WTC11 (cell line): Measurements from ENCODE around the gene TTLL11. TPM values are rescaled to one million over a fixed set of nuclear protein-coding genes. Genes with fewer than 3 reads are reported as not detected.

Source experiments
- ATAC-seq: fragments of 200-7000 bp; cut with Tn5 transposase; 2 replicates; pipeline ENCODE4 v1.10.0; 2021; ENCODE audit warnings: mild to moderate bottlenecking, moderate library complexity
- CTCF ChIA-PET: fragments of 300-600 bp; sonication (Branson Sonifier 250); formaldehyde crosslinking; loops from one replicate; lab custom pipeline; 2021; ENCODE audit warnings: antibody characterized with exemption; lab: Charles Lee
- POLR2A ChIA-PET: fragments of 350-600 bp; sonication (Branson Sonifier 250); formaldehyde crosslinking; loops from one replicate; lab custom pipeline; 2021; ENCODE audit warnings: antibody characterized with exemption; lab: Charles Lee
- DNase-seq: peaks from one replicate; pipeline ENCODE4 v3.0.0; 2021; ENCODE audit warnings: low spot score
- H3K27ac Mint-ChIP-seq: 2 replicates; pipeline ENCODE4 v1.8.0; 2021; ENCODE audit warnings: mixed read lengths
- H3K27me3 Mint-ChIP-seq: 2 replicates; pipeline ENCODE4 v1.8.0; 2021; ENCODE audit warnings: low read depth, mild to moderate bottlenecking, moderate library complexity, mixed read lengths
- H3K36me3 Mint-ChIP-seq: 2 replicates; pipeline ENCODE4 v1.8.0; 2021; ENCODE audit warnings: mixed read lengths
- H3K4me1 Mint-ChIP-seq: 2 replicates; pipeline ENCODE4 v1.8.0; 2022; ENCODE audit warnings: mixed read lengths
- H3K4me3 Mint-ChIP-seq: 2 replicates; pipeline ENCODE4 v1.8.0; 2021; ENCODE audit warnings: mild to moderate bottlenecking, moderate library complexity, mixed read lengths
- H3K9me3 Mint-ChIP-seq: 2 replicates; pipeline ENCODE4 v1.8.0; 2021; ENCODE audit warnings: mixed read lengths
- ARID4B ChIP-seq: sonication (generic); formaldehyde crosslinking; IDR thresholded peaks from 2 replicates; pipeline ENCODE4 v1.8.0; 2023; ENCODE audit warnings: missing genetic modification reagents, mild to moderate bottlenecking, borderline replicate concordance
- ATF1 ChIP-seq: sonication (generic); formaldehyde crosslinking; IDR thresholded peaks from 2 replicates; pipeline ENCODE4 v1.8.1; 2023; ENCODE audit warnings: mild to moderate bottlenecking, moderate library complexity, missing genetic modification reagents
- MYBL2 ChIP-seq: sonication (generic); formaldehyde crosslinking; IDR thresholded peaks from 2 replicates; pipeline ENCODE4 v1.8.1; 2023; ENCODE audit warnings: mild to moderate bottlenecking, moderate library complexity, missing genetic modification reagents
- NFE2L1 ChIP-seq: sonication (generic); formaldehyde crosslinking; IDR thresholded peaks from 2 replicates; pipeline ENCODE4 v1.8.1; 2023; ENCODE audit warnings: missing genetic modification reagents
- OVOL2 ChIP-seq: fragments of 250-450 bp; sonication (Bioruptor Pico); IDR thresholded peaks from 2 replicates; pipeline ENCODE4 v1.9.0; 2021; ENCODE audit warnings: mild to moderate bottlenecking, borderline replicate concordance
- STAT6 ChIP-seq: sonication (generic); formaldehyde crosslinking; conservative IDR thresholded peaks from 2 replicates; pipeline ENCODE4 v1.8.1; 2023; ENCODE audit warnings: mild to moderate bottlenecking, low read depth, missing genetic modification reagents, moderate library complexity
- TCF7 ChIP-seq: sonication (generic); formaldehyde crosslinking; IDR thresholded peaks from 2 replicates; pipeline ENCODE4 v1.8.0; 2022; ENCODE audit warnings: mild to moderate bottlenecking, low read depth, missing genetic modification reagents, moderate library complexity
- TEAD1 ChIP-seq: sonication (generic); formaldehyde crosslinking; IDR thresholded peaks from 2 replicates; pipeline ENCODE4 v1.8.0; 2022; ENCODE audit warnings: mild to moderate bottlenecking, missing genetic modification reagents
- TEAD4 ChIP-seq: sonication (generic); formaldehyde crosslinking; IDR thresholded peaks from 2 replicates; pipeline ENCODE4 v1.8.0; 2022; ENCODE audit warnings: mild to moderate bottlenecking, missing genetic modification reagents
- ZBTB43 ChIP-seq: sonication (generic); formaldehyde crosslinking; IDR thresholded peaks from 2 replicates; pipeline ENCODE4 v1.8.1; 2023; ENCODE audit warnings: mild to moderate bottlenecking, missing genetic modification reagents
- ZNF281 ChIP-seq: sonication (generic); formaldehyde crosslinking; IDR thresholded peaks from 2 replicates; pipeline ENCODE4 v1.8.0; 2023; ENCODE audit warnings: mild to moderate bottlenecking, missing genetic modification reagents
- ZNF425 ChIP-seq: fragments of 250-450 bp; sonication (Bioruptor Pico); conservative IDR thresholded peaks from 2 replicates; pipeline ENCODE4 v1.9.0; 2021; ENCODE audit warnings: mild to moderate bottlenecking
- total RNA-seq: library from RNA; stranded (reverse); gene quantifications from 3 replicates; pipeline ENCODE4 v1.2.3, GENCODE V29; 2021

Gene TTLL11
- total RNA-seq, 1 experiment from 2014 or later, result 1.1 TPM

GRCh38 chr9:122088880-122089706, 4.0 kb downstream of the TTLL11 start:
- POLR2A ChIA-PET, result no interaction called here
- no peak for DNase-seq
- no peak overlapping the region for H3K4me3 Mint-ChIP-seq
- no peak for ATAC-seq
- TF ChIP-seq TEAD1 (CRISPR knock-in tag) (no peak), MYBL2 (CRISPR knock-in tag) (no peak), ARID4B (CRISPR knock-in tag) (no peak), OVOL2 (CRISPR knock-in tag) (no peak), ZNF425 (CRISPR knock-in tag) (no peak)
- peaks cover 31% of the 10 kb centered on the region for H3K27me3 Mint-ChIP-seq
- no peaks in the 10 kb centered on the region for H3K36me3 Mint-ChIP-seq
- peaks cover 4% of the 10 kb centered on the region; the same call in 1 of the 2 replicates for H3K4me1 Mint-ChIP-seq
- CTCF ChIA-PET, result interaction anchor here (1.4 kb wide), 1 partner anchor 10 kb away, joined by 4 read pairs; no protein-coding TSS in a partner anchor
- H3K9me3 Mint-ChIP-seq, result no peaks in the 10 kb centered on the region
- H3K27ac Mint-ChIP-seq, result no peak overlapping the region

- Mint-ChIP-seq H3K4me3 (no peak overlapping the region), H3K27me3 (peaks cover 22% of the 10 kb centered on the region), H3K36me3 (no peaks in the 10 kb centered on the region), H3K27ac (no peak overlapping the region), H3K4me1 (peaks cover 4% of the 10 kb centered on the region; the same call in 1 of the 2 replicates), H3K9me3 (no peaks in the 10 kb centered on the region)
- CTCF ChIA-PET, result interaction anchor here (1.4 kb wide), 1 partner anchor 12 kb away, joined by 4 read pairs; no protein-coding TSS in a partner anchor
- TF ChIP-seq TCF7, result no peak
- no peak for TF ChIP-seq ZNF281 (CRISPR knock-in tag)
- TF ChIP-seq STAT6, result no peak
- no peak for TF ChIP-seq ATF1 (CRISPR knock-in tag)
- TF ChIP-seq TEAD4 (CRISPR knock-in tag), result no peak
- no peak for TF ChIP-seq NFE2L1
- no peak for TF ChIP-seq ZBTB43 (CRISPR knock-in tag)
- no peak for DNase-seq
- ATAC-seq, result no peak
- POLR2A ChIA-PET, result interaction anchor here (0.6 kb wide), 1 partner anchor 174 kb away, joined by 3 read pairs; no protein-coding TSS in a partner anchor
Measured at GRCh38 chr9:122087406-122088200, 5.5 kb downstream of the TTLL11 start.
